Stomach (tissue), 9 donors: ENCODE data around the gene TDP1. TPM values are rescaled to one million over a fixed set of nuclear protein-coding genes. Genes with fewer than 3 reads are reported as not detected.

Experiments
- DNase-seq, 2 donors: peaks; one replicate each; pipeline versions ENCODE4 v3.0.0 to v3.0.0-alpha.2; 2013 to 2019
- H3K27ac ChIP-seq, 5 donors: fragments of 200-600 bp in 4 of 5; sonication (generic) in 4 of 5; one replicate each; pipeline ENCODE4 v1.5.1; 2013 to 2019; ENCODE audit warnings: mild to moderate bottlenecking in 1 of 5, moderate library complexity in 1 of 5
- H3K27me3 ChIP-seq, 3 donors: fragments of 200-600 bp; sonication (generic); one replicate each; pipeline ENCODE4 v1.5.1; 2017 to 2019; ENCODE audit warnings: mixed run types in 1 of 3
- H3K36me3 ChIP-seq, 4 donors: fragments of 200-600 bp; sonication (generic); 1 replicate in 3 of 4; 2 replicates in 1 of 4; pipeline ENCODE4 v1.5.1; 2016 to 2019
- H3K4me1 ChIP-seq, 4 donors: fragments of 200-600 bp; sonication (generic); one replicate each; pipeline ENCODE4 v1.5.1; 2016 to 2019
- H3K4me3 ChIP-seq, 4 donors: fragments of 200-600 bp; sonication (generic) in 3 of 4; one replicate each; pipeline ENCODE4 v1.5.1; 2016 to 2019; ENCODE audit warnings: mild to moderate bottlenecking in 1 of 4
- H3K9me3 ChIP-seq, 4 donors: fragments of 200-600 bp; sonication (generic); one replicate each; pipeline ENCODE4 v1.5.1; 2016 to 2019
- EP300 ChIP-seq: sonication (generic); formaldehyde crosslinking; IDR thresholded peaks from one replicate; pipeline ENCODE4 v1.6.1; 2017; ENCODE audit warnings: antibody characterized with exemption
- POLR2A ChIP-seq, 4 donors: fragments of 450-650 bp; IDR thresholded peaks; one replicate each; pipeline ENCODE4 v1.6.1; 2016; ENCODE audit warnings: antibody characterized with exemption in 4 of 4, control low read depth in 2 of 4, mild to moderate bottlenecking in 1 of 4, moderate library complexity in 1 of 4
- POLR2AphosphoS5 ChIP-seq, 3 donors: sonication (generic); formaldehyde crosslinking; IDR thresholded peaks; one replicate each; pipeline ENCODE4 v1.6.1; 2016; ENCODE audit warnings: antibody characterized with exemption in 3 of 3
- WGBS, 5 donors: extraction: QIAGEN DNeasy Blood & Tissue Kit in 3 of 5; methylation state at CpG; one replicate each; pipeline versions ENCODE4 v1.1.5 to v1.1.7; 2013 to 2018; 5-methylcytosine and 5-hydroxymethylcytosine counted together
- intact Hi-C: fragments of 100-400 bp; cut with DNase I; formaldehyde crosslinking; loops from one replicate; pipeline ENCODE4 v1.15.1; 2023; ENCODE audit warnings: low total_unique reads
- polyA plus RNA-seq, 3 donors: library from polyadenylated mRNA; stranded (reverse); fragments of 200-250 nt; gene quantifications; one replicate each; pipeline ENCODE4 v1.2.3, GENCODE V29; 2013
- total RNA-seq, 5 donors: library from RNA; depleted of rRNA; stranded (reverse); fragments of >200 nt; gene quantifications; one replicate each; pipeline versions ENCODE4 v1.1.0 to v1.2.3, GENCODE V29; 2014 to 2016
- TF ChIP-seq, protein P1 (sequence below), 7 experiments: fragments of 450-650 bp in 4 of 7; fragments of 200-600 bp in 3 of 7; sonication (generic) in 3 of 7; IDR thresholded peaks; one replicate each; pipeline ENCODE4 v1.5.1; 2016 to 2019; ENCODE audit warnings: antibody characterized with exemption in 7 of 7, control low read depth in 2 of 7, mild to moderate bottlenecking in 1 of 7
- donor health status: healthy with polysubstance abuse.
- donor health status: Bipolar disorder and iron deficiency.
- donor health status: healthy.

Gene TDP1
- total and polyA plus RNA-seq, 8 donors = 2.6 to 127 (median 11.8) TPM

DNA sequence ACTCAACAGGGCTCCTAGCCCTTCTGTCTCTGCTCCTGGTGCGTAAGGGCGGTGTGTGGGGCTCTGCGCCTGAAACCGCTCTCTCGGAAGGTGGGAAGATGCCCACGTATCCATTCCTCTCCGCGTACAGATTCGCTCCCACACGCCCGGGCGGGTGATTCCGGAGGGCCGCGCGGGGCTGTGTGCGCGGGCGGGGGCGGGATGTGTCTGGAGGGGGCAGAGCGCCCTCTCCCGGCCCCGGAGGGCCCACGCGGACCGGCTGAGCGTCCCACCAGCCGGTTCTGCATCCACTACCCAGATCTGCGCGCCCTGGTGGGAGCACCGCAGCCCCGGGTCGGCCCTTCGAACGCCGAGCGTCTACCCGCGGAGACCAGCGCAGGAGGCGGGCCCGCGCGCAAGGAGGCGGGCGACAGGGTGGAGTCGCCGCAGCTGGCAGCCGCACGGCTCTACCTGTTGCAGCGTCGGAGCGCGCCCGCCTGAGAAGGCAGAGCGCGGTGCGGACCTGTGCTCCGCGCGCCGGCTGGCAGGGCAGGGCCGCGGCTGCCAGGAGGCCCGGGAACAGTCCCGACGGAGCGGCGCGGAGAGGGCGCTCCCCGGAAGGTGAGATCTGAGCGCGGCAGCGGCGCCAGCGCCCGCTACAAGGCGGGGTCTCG, 104.7 kb downstream of the TDP1 start:
- H3K9me3 ChIP-seq = peaks cover 0 to 3% (median 0%) of the 10 kb centered on the region in 4 donors
- H3K27me3 ChIP-seq = peaks cover 14 to 90% (median 50%) of the 10 kb centered on the region in 3 donors
- 0 to 2% (median 0%) methylated on average over 29 to 80 of the region's 80 CpGs for WGBS, 5 donors
- peak overlapping the region; percentile 43 to 63 (median 53) for H3K4me3 ChIP-seq
- intact Hi-C loops = no loop called here
- TF ChIP-seq, protein P1, sequence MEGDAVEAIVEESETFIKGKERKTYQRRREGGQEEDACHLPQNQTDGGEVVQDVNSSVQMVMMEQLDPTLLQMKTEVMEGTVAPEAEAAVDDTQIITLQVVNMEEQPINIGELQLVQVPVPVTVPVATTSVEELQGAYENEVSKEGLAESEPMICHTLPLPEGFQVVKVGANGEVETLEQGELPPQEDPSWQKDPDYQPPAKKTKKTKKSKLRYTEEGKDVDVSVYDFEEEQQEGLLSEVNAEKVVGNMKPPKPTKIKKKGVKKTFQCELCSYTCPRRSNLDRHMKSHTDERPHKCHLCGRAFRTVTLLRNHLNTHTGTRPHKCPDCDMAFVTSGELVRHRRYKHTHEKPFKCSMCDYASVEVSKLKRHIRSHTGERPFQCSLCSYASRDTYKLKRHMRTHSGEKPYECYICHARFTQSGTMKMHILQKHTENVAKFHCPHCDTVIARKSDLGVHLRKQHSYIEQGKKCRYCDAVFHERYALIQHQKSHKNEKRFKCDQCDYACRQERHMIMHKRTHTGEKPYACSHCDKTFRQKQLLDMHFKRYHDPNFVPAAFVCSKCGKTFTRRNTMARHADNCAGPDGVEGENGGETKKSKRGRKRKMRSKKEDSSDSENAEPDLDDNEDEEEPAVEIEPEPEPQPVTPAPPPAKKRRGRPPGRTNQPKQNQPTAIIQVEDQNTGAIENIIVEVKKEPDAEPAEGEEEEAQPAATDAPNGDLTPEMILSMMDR (IDR thresholded peaks at IDR 0.05) = no peak
- TF ChIP-seq POLR2A (IDR thresholded peaks at IDR 0.05) = no peak
- peak; percentile 42 to 84 for DNase-seq
- H3K27ac ChIP-seq = no peak overlapping the region
- H3K36me3 ChIP-seq = no peaks in the 10 kb centered on the region
- peaks cover 24 to 34% (median 30%) of the 10 kb centered on the region in 4 donors for H3K4me1 ChIP-seq

DNA sequence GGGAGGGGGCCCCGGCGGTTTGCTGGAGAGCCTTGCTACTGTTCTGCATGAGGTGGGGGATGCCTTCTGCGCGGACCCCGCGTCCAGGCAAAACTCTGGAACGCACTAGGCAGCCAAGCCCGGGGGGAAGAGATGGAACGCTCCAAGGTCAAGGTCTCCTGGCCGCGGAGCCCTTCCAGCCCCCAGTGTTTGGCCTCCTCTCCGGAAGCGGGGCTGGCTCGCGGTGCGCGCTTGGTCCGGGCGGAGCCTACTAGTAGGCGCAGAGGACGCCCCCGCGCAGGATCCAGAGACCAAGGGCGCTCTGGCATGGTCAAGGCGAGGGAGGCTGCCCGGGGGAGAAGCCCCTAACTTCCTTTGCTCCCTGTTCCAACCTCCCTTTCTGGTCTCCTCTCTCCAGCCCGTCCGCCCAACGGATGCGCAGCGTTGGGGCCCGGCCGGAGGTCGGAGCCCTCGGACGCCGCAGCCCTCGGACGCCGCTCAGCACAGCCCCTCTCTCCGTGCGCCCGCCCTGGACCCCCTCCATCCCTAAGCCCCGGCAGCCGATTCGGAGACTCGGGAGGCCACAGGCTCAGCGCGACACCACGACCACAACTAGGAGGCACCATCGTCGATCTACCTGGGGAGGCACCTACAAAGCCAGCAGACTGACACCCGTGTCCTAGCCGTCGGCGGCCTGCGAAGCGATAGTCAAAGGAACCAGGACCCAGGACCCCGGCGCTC, 105.4 kb downstream of the TDP1 start:
- peak in 1 of 2 donors; percentile 29 for DNase-seq
- Histone ChIP-seq H3K27ac (no peak overlapping the region), H3K36me3 (no peaks in the 10 kb centered on the region), H3K4me3 (peak overlapping the region; percentile 43 to 63 (median 53)), H3K4me1 (peaks cover 24 to 34% (median 30%) of the 10 kb centered on the region in 4 donors), H3K27me3 (peaks cover 14 to 93% (median 50%) of the 10 kb centered on the region in 3 donors), H3K9me3 (peaks cover 0 to 3% (median 0%) of the 10 kb centered on the region in 4 donors)
- no peak for TF ChIP-seq POLR2A (IDR thresholded peaks at IDR 0.05)
- TF ChIP-seq, protein P1 (IDR thresholded peaks at IDR 0.05) = no peak
- no peak for TF ChIP-seq EP300
- TF ChIP-seq POLR2AphosphoS5 (IDR thresholded peaks at IDR 0.05) = no peak
- whole genome bisulfite sequencing, 5 donors = 0 to 3% (median 1%) methylated on average over 2 to 60 of the region's 60 CpGs
- intact Hi-C loops = no loop called here

DNA sequence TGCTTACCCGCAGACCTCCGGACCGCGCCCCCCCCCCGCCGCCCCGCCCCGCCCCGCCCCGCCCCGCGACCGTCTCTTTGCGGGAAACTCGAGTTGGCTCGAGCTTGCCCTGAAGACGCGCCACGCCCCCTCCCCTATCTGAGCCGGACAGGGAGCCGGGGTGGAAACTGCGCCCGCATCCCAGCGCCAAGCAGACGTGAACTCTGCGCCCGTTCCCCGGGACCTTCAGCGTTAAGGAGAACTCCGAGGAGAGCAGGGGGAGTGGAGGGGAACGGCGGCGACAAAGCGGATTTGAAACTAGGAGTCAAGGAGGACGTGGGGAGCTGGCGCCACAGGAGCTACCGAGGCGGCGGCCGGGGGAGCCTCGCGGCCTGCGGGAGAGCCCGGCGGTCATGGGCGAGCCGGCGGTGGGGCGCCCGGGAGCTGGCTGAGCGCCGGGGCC, 106.0 kb downstream of the TDP1 start, which contains the start of gene KCNK13:
KCNK13 (plus strand) TSS at position 310 of the 442 bp plus-strand sequence. CDS start 212 bp downstream, outside the sequence.
- Histone ChIP-seq H3K36me3 (no peaks in the 10 kb centered on the region), H3K27me3 (peaks cover 14 to 95% (median 49%) of the 10 kb centered on the region in 3 donors)
- WGBS, 5 donors = 0 to 3% (median 1%) methylated on average over 19 to 52 of the region's 52 CpGs

More for the DNA sequence above, 106.0 kb downstream of the TDP1 start, which contains the start of gene KCNK13:
- Histone ChIP-seq H3K9me3 (peaks cover 0 to 3% (median 0%) of the 10 kb centered on the region in 4 donors), H3K4me3 (peak within 1 kb of the TSS; percentile 43 to 63 (median 53)), H3K4me1 (peaks cover 24 to 34% (median 30%) of the 10 kb centered on the region in 4 donors), H3K27ac (no peak within 1 kb of the TSS)
- TF ChIP-seq POLR2AphosphoS5 (IDR thresholded peaks at IDR 0.05) = no peak
- no peak for TF ChIP-seq EP300
- TF ChIP-seq POLR2A (IDR thresholded peaks at IDR 0.05) = no peak
- TF ChIP-seq, protein P1 (IDR thresholded peaks at IDR 0.05) = no peak
- peak in 1 of 2 donors; percentile 45 for DNase-seq
- intact Hi-C loops = no loop called here
